Lung (tissue), 12 donors: ENCODE data around the gene NCAM1. TPM values are rescaled to one million over a fixed set of nuclear protein-coding genes. Genes with fewer than 3 reads are reported as not detected.

Source experiments
- ATAC-seq: fragments of 200-7000 bp; cut with Tn5 transposase; one replicate; pipeline ENCODE4 v1.9.1; 2020; ENCODE audit warnings: moderate number of reproducible peaks; ENCODE audit not compliant: insufficient read depth, low FRiP score
- DNase-seq, 3 donors: peaks; one replicate each; pipeline ENCODE4 v3.0.0-alpha.2; 2013 to 2017
- H3K27ac ChIP-seq, 2 donors: one replicate each; pipeline ENCODE4 v1.5.1; 2013; ENCODE audit warnings: mild to moderate bottlenecking in 2 of 2, moderate library complexity in 2 of 2, control low read depth in 1 of 2, inconsistent platforms in 1 of 2, low read depth in 1 of 2, low read length in 1 of 2
- H3K27me3 ChIP-seq, 3 donors: one replicate each; pipeline ENCODE4 v1.5.1; 2013; ENCODE audit warnings: low read length in 2 of 3; ENCODE audit not compliant: control insufficient read depth in 3 of 3, insufficient read depth in 3 of 3
- H3K36me3 ChIP-seq, 4 donors: one replicate each; pipeline ENCODE4 v1.5.1; 2013; ENCODE audit warnings: low read length in 4 of 4, mild to moderate bottlenecking in 1 of 4, moderate library complexity in 1 of 4; ENCODE audit not compliant: control insufficient read depth in 4 of 4, insufficient read depth in 4 of 4
- H3K4me1 ChIP-seq, 5 donors: one replicate each; pipeline ENCODE4 v1.5.1; 2013; ENCODE audit warnings: low read length in 5 of 5, mild to moderate bottlenecking in 2 of 5, moderate library complexity in 1 of 5; ENCODE audit not compliant: control insufficient read depth in 5 of 5, insufficient read depth in 5 of 5
- H3K4me3 ChIP-seq: one replicate; pipeline ENCODE4 v1.5.1; 2013; ENCODE audit warnings: mild to moderate bottlenecking, control low read depth, moderate library complexity
- H3K9ac ChIP-seq, 2 donors: one replicate each; pipeline ENCODE4 v1.5.1; 2013; ENCODE audit warnings: low read length in 2 of 2, control low read depth in 1 of 2; ENCODE audit not compliant: insufficient read depth in 1 of 2
- H3K9me3 ChIP-seq, 4 donors: one replicate each; pipeline ENCODE4 v1.5.1; 2013; ENCODE audit warnings: low read length in 3 of 4, mild to moderate bottlenecking in 1 of 4, moderate library complexity in 1 of 4; ENCODE audit not compliant: control insufficient read depth in 4 of 4, insufficient read depth in 3 of 4
- CTCF ChIP-seq: IDR thresholded peaks from 2 replicates; pipeline ENCODE4 v1.5.1; 2012; ENCODE audit warnings: mild to moderate bottlenecking; ENCODE audit errors: control extremely low read depth, extremely low read depth
- WGBS, 2 donors: extraction: QIAGEN DNeasy Blood & Tissue Kit; methylation state at CpG; one replicate each; pipeline ENCODE4 v1.1.7; 2013; 5-methylcytosine and 5-hydroxymethylcytosine counted together
- polyA plus RNA-seq, 2 donors: library from polyadenylated mRNA; stranded (reverse); fragments of 200-250 nt; gene quantifications; one replicate each; pipeline ENCODE4 v1.2.1, GENCODE V29; 2013
- total RNA-seq, 2 donors: library from RNA; depleted of rRNA in 1 of 2; stranded (reverse); fragments of >200 nt in 1 of 2; gene quantifications; one replicate each; pipeline ENCODE4 v1.2.1, GENCODE V29; 2014 to 2021
- donor health status: control.
- donor health status: control.
- donor health status: Bipolar disorder and iron deficiency.
- donor health status: healthy.
- donor health status: DM: yes; HTN: yes; CAD: no.

The NCAM1 gene
- total and polyA plus RNA-seq, 4 donors: 0.28 to 36.5 (median 2.4) TPM

- Histone ChIP-seq H3K27me3 (no peaks in the 10 kb centered on the region), H3K4me1 (peaks cover 0 to 24% (median 12%) of the 10 kb centered on the region in 5 donors), H3K36me3 (no peaks in the 10 kb centered on the region), H3K4me3 (no peak overlapping the region), H3K9ac (no peak overlapping the region), H3K9me3 (peaks cover 0 to 6% (median 0%) of the 10 kb centered on the region in 4 donors), H3K27ac (no peak overlapping the region)
- ATAC-seq (no peak), DNase-seq (no peak)
- WGBS, 2 donors: 89 to 91% methylated on average over 5 of the region's 5 CpGs
- no peak for TF ChIP-seq CTCF
These were observed 168.2 kb downstream of the NCAM1 start for GRCh38 chr11:113129261-113129992.

- H3K9me3 ChIP-seq: peaks cover 0 to 6% (median 0%) of the 10 kb centered on the region in 4 donors
- DNase-seq: no peak
- ATAC-seq: no peak
- WGBS, 2 donors: 81 to 87% methylated on average over 8 of the region's 8 CpGs
- H3K4me3 ChIP-seq: no peak overlapping the region
- H3K27ac ChIP-seq: no peak overlapping the region
- H3K4me1 ChIP-seq: peaks cover 0 to 24% (median 12%) of the 10 kb centered on the region in 5 donors
- no peaks in the 10 kb centered on the region for H3K36me3 ChIP-seq
- no peak for TF ChIP-seq CTCF
- no peak overlapping the region for H3K9ac ChIP-seq
- H3K27me3 ChIP-seq: no peaks in the 10 kb centered on the region
These were observed 170.0 kb downstream of the NCAM1 start for GRCh38 chr11:113131036-113131775.

- WGBS, 2 donors: 75 to 82% methylated on average over 4 of the region's 4 CpGs
- H3K9ac ChIP-seq: no peak overlapping the region
- H3K9me3 ChIP-seq: peaks cover 0 to 6% (median 0%) of the 10 kb centered on the region in 4 donors
- no peak for TF ChIP-seq CTCF
- ATAC-seq: no peak
- no peak overlapping the region for H3K27ac ChIP-seq
- DNase-seq: no peak
- H3K4me3 ChIP-seq: no peak overlapping the region
- peaks cover 0 to 20% (median 9%) of the 10 kb centered on the region in 5 donors for H3K4me1 ChIP-seq
- H3K36me3 ChIP-seq: no peaks in the 10 kb centered on the region
- H3K27me3 ChIP-seq: no peaks in the 10 kb centered on the region
These were observed 171.9 kb downstream of the NCAM1 start for GRCh38 chr11:113133071-113133470.
